Measurements from ENCODE around the gene MS4A13.
"Not testable (repeated sequence)": the region's sequence is repeated elsewhere in the genome, so short reads cannot be mapped to it uniquely, and the experiment has no call there.

MS4A13 gene

DNA sequence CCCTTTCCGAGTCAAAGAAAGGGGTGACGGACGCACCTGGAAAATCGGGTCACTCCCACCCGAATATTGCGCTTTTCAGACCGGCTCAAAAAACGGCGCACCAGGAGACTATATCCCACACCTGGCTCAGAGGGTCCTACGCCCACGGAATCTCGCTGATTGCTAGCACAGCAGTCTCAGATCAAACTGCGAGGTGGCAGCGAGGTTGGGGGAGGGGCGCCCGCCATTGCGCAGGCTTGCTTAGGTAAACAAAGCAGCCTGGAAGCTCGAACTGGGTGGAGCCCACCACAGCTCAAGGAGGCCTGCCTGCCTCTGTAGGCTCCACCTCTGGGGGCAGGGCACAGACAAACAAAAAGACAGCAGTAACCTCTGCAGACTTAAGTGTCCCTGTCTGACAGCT lies 17.2 kb downstream of the MS4A13 start:
- DNase-seq, result not testable (repeated sequence)

GRCh38 chr11:60538627-60539026 lies 23.4 kb downstream of the MS4A13 start:
- not testable (repeated sequence) for DNase-seq

- no peak for DNase-seq
These were observed 28.9 kb downstream of the MS4A13 start for GRCh38 chr11:60544077-60544476.

DNA sequence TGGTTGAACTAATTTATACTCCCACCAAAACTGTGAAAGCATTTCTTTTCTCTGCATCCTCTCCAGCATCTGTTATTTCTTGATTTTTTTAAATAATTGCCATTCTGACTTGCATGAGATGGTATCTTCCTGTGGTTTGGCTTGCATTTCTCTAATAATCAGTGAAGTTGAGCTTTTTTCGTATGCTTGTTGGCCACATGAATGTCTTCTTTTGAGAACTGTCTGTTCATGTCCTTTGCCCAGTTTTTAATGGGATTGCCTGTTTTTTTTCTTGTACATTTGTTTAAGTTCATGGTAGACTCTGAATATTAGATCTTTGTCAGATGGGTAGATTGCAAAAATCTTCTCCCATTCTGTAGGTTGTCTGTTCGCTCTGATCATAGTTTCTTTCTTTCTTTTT lies 46.1 kb downstream of the MS4A13 start:
- no peak for DNase-seq

DNA sequence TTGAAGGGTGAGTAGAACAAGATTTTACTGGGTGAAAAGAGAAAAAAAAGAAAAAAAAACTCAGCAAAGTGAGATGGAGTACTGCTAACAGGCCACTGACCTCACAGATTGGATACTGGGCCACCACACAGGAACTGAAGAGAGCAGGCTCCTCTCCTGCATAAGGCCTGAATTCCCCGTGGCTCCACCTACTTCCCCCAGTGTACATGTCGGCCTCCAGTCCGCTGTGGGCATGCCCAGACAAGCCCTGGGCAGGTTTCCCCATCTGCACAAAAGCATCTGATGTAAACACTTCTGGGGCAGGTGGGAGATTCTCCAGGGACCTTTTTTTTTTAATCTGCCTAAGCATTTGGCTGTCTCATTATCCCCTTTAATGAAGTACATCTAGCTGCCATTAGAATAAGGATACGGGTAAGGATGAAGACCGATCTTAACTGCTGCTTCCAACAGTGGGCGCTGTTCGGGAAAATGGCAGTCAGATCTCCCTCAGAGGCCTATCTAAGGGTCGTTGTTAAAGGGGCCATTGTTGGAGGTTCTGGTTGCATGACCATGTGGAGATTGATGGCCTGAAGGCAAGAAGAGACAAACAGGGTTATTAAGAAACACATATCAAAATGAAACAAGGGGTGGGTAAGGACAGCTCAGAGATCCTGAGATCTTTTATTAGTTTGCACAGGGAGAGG lies 48.5 kb downstream of the MS4A13 start:
- no peak for DNase-seq

DNA sequence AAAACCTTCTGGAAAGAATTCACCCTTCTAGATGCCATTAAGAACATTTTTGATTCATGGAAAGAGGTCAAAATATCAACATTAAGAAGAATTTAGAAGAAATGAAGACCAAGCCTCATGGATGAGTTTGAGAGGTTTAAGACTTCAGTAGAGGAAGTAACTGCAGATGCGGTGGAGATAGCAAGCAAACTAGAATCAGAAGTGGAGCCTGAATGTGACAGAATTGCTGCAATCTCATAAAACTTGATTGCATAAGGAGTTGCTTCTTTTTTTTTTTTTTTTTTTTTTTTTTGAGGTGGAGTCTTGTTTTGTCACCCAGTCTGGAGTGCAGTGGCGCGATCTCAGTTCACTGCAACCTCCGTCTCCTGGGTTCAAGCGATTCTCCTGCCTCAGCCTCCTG lies 51.6 kb downstream of the MS4A13 start:
- DNase-seq, result no peak

DNA sequence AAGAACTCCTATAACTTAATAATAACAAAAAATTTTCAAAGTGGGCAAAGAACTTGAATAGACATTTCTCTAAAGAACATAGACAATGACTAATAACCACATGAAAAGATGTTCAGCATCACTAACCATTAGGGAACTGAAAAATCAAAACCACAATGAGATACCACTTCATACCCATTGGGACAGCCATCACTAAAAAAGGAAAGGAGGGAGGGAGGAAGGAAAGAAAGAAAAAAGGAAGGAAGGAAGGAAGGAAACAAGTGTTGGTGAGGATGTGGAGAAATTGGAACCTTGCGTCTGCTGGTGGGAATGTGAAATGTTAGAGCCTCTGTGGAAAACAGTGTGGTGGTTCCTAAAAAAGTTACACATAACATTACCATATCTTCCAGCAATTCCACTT lies 55.8 kb downstream of the MS4A13 start:
- no peak for DNase-seq

DNA sequence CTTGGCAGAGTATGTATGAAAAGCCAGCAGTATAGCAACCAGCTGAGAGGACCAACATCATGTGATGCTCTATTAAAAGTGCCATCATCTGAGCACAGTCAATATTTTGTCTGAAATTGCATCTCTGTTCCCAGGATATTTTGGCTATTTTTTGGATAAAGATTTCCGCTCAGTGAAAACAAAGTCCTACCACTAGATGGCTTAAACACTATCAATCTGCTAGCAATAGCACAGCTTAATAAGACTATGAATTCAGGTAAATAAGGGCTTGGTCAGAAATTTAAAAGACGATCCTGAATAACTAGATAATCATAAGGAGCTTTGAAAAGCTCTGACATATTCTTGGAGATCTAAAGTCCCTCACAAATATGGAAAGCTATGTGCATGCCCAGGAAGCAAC lies 74.4 kb downstream of the MS4A13 start:
- no peak for DNase-seq
